ENCODE data around the gene TAF3.
"Not testable (repeated sequence)": the region's sequence is repeated elsewhere in the genome, so short reads cannot be mapped to it uniquely, and the experiment has no call there.

TAF3 gene

DNA sequence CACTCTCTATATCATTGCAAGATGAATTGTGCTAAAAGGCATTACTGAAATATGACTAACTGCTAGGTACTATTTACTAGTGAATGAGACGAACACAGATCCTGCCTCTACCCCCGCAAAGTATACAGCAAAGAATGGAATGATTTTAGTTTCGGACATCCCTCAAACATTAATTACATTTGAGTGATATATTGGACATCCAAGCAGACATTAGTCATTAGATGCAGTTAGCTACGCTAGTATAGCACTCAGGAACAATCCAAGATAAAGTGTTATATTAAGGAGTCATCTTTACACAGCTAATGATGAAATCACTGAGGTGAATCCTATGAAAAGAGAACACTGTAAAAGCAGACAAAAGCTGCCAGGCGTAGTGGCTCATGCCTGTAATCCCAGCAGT is 7.3 kb upstream of the TAF3 start:
- DNase-seq: no peak

- not testable (repeated sequence) for DNase-seq
These were observed 6.6 kb upstream of the TAF3 start for GRCh38 chr10:7811743-7812142.

DNA sequence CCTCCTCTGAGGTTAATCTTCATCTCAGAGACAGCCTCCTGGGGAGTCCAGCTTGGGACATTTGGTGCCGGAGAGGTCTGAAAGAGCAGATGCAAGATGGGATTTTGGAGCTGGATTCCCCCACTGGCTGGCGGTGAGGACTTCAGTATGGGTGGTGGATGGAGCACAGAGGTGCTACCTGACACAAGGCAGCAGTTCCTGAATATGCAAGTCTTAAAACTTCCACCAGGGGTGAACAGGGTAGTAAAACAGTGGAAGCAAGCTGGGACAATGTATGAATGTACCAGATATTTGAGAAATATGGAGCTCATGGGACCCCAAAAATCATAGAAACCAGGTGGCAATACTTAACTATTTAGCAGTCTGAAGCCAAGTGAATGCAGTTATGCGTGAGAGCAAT is 4.8 kb upstream of the TAF3 start:
- no peak for DNase-seq

DNA sequence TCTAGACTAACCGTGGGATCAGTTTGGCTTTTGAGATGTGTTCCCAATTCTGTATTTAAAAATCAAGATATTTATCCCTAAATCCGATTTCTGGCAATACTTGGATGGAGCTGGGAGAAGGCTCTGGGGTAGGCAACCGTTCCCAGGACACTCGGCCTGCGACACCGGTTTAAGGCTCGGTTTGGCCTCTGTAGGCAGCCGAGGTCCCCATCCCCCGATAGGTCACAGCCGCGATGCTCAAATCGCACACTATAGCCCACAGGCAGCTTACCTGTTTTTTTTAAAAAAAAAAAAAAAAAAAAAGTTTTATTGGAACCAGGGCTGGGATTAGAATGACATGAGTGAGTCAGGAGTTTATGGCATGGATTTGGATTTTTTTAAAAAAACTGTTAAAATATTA is 729 bp upstream of the TAF3 start:
- no peak for DNase-seq

- DNase-seq: no peak
These were observed 366 bp upstream of the TAF3 start for GRCh38 chr10:7817984-7818294.

GRCh38 chr10:7819121-7819460 is 786 bp downstream of the TAF3 start:
- DNase-seq: peak; percentile 2

DNA sequence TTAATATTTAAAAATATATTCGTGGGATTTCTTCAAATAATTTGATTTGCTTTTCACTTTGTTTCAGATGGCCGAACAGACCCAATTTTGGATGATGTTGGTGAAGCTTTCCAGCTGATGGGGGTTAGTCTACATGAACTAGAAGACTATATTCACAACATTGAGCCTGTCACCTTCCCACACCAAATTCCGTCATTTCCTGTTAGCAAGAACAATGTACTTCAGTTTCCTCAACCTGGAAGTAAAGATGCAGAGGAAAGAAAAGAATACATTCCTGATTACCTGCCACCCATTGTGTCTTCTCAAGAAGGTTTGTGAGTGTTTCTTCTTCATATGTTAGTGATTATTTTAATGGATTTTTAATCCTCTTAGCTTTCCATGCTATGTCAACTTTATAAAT is 5.9 kb downstream of the TAF3 start:
- DNase-seq: no peak

DNA sequence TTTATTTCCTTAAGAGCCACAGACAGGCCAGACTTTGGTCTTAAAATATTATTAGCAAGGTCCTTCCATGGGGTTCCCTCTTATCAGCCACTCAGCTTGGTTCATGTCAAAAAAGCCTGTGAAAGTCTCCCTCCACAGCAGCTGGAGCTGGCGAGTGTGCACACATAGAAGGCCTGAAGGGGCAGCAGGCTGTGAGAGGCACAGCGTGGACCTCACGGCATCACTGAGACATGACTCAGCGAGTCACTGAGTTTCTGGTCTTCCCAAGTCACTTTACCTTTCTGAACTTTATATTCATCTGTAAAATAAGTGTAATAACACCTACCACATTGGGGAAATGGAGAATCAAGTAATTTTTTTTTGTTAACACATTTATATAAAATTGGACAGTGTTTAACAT is 8.7 kb downstream of the TAF3 start:
- no peak for DNase-seq

DNA sequence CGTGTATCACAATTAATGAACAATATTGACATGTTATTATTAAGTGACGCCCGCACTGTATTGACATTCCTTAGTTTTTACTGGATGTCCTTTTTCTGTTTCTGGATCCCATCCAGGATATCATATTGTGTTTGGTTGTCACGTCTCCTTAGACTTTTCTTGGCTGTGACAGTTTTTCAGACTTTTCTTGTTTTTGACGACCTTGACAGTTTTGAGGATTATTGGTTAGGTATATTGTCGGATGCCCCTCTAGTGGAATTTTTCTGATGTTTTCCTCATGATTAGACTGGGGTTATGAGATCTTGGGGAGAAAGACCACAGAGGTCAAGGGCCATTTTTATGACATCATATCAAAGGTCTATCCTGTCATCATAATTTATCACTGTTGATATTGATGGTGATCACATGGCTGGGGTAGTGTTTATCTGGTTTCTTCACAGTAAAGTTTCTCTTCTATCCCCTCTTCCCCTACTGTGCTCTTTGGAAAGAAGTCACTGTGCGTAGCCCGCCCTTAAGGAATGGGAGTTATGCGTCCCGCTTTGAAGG is 11.1 kb downstream of the TAF3 start:
- no peak for DNase-seq

DNA sequence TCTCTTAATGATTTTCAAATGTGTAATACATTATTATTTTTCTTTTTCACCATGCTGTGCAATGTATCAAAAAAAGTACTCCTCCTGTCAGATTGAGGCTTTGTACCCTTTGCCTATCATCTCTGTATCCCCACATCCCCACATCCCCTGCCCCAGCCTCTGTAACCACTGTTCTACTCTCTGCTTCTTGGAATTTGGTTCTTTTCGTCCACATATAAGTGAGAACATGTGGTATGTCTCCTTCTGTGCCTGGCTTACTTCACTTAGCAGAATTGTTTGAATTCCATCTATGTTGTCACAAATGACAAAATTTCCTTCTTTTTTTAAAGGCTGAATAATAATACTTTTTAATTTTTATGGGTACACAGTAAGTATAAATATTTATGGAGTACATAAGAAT is 13.8 kb downstream of the TAF3 start:
- no peak for DNase-seq

- DNase-seq: no peak
These were observed 14.9 kb downstream of the TAF3 start for GRCh38 chr10:7833210-7833609.

- no peak for DNase-seq
These were observed 16.0 kb downstream of the TAF3 start for GRCh38 chr10:7834262-7834661.

DNA sequence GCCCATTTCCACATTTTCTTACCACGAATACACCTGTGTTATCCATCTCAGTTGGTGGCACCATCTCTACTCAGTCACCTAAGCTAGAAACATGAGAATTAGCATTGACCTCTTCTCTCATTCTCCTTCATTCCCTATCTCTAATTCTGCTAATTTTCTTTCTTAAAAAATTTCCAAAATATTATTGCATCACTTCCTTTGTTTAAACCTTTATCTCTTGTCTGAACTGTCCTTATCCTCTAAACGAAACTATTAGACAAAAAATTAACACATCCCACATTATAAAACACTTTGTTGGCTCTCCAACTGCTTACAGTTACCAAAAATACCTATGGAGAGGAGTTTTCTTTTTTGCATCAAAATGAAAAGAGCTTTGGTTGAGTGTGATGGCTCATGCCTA is 18.3 kb downstream of the TAF3 start:
- no peak for DNase-seq

DNA sequence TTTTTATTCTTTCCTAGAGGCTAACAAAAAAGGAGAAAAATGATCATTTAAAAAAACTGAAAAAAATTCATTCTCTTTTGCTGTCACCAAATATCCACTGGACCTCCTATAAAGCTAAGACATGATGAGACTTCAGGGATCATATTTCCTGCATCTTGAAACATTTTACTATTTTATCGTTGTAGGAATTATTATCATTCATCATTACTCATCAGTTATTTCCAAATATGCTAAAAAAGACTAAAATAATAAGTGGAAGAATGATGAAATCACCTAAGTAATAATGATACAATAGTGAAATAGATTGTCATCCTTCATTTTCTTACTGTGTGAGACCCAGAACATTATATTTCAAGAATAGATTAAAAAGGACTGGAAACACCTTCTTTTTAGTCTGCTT is 28.3 kb downstream of the TAF3 start:
- no peak for DNase-seq

DNA sequence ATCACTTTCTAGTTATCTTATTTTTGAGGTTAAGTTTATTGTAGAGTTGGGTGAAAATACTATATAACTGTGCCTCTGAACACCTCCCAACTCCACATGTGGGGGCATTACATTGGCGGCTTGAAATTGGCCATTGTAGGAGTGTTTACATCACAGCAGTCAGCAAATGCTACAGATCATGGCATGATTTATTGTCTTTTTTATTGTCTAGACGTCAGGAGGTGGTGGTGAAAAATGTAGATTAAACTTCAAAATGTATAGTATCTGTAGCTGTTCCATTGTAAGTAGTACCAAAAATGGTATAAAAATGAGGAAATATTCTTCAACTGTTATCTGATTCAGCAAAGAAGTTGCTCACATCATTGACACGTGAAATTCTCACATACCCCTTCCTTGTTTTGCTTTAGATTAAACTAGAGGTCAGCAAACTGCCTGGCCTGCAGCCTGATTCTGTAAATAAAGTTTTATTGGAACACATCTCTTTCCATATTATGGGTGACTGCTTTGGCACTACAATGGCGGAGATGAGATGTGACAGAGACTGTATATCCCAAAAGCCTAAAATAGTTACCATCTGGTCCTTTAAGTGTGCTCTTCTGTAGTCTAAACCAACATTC is 35.0 kb downstream of the TAF3 start:
- DNase-seq: no peak

GRCh38 chr10:7853890-7854289 is 35.6 kb downstream of the TAF3 start:
- no peak for DNase-seq

- DNase-seq: no peak
These were observed 36.9 kb downstream of the TAF3 start for GRCh38 chr10:7855205-7855604.

DNA sequence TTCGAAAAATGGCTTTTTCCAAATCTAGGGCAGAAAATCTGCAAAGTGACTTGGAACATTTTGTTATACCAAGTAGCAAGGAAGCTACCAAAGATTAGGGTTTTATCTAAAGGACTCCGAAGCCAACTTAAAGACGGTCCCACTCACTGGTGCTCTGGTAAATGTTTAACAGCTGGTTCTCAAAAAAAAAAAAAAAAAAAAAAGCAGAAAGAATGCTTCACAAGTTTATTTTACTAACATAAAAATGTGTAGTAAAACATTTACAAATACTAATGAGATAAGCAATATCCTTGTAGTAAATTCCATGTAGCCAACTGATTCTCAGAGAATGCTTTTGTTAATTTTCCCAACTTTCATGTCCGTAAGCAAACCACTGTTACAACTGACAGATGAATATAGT is 38.4 kb downstream of the TAF3 start:
- no peak for DNase-seq

DNA sequence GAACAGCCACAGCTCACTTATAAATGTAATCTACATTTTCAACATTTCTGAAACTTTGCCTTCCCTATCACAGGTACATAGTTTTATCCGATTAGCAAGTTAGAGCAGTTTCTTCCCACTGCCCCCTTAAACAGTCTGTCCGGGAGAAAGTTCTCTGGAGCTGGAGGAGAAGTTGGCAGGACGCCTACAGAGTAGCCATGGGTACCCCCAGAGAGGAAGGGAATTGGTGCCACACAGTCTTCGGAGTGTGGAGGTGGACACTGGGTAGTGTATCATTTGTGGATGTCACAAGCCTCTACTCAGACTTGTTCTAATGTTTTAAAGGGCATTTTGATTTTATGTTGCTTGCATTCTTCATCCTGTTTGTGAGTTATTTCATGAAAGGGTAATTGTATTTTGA is 39.0 kb downstream of the TAF3 start:
- no peak for DNase-seq

DNA sequence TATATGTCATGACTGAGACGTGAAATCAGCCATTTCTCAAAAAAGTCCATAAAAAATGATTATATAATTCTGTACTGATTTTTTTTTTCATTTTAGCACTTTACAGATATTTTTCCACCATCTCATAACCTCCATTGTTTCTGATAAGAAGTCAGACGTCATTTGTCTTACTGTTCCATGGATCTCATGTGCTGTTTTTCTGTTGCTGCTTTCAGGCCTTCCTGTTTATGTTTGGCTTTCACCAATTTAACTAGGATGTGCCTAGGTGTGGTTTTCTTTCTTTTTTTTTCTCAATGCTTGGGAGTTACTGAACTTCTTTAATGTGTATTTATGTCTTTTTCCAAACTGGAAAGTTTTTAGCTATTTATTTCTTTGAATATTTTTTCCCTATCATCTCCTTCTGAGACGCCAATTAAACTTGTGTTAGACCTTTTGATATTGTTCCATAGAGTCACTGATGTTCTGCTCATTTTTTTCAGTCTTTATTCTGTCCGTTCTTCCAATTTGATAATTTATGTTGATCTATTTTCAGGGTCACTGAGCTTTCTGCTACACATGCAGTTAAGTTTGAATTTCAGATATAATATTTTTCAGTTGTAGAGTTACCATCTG is 43.3 kb downstream of the TAF3 start:
- no peak for DNase-seq

GRCh38 chr10:7862121-7862514 is 43.8 kb downstream of the TAF3 start:
- no peak for DNase-seq

GRCh38 chr10:7866176-7866575 is 47.9 kb downstream of the TAF3 start:
- no peak for DNase-seq

GRCh38 chr10:7872041-7872442 is 53.7 kb downstream of the TAF3 start:
- peak; percentile 34 for DNase-seq

DNA sequence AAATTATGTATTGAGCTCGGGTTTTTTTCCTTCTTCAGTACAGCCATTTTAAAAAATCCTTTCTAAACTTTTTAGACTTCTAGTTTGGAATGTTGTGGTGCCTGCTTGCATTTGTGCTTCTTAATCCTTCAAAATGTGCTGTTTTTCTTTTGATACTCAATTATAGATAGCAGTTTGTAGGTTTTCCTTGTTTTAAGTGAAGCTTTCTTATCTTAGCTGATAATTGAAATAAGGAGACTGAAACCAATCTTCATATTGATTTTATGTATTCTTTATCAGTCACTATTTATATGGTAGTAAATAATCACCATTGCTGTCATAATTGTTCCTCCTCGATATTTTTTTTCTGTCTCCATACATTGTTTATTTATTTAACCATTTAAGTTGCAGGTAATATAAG is 56.6 kb downstream of the TAF3 start:
- no peak for DNase-seq

GRCh38 chr10:7876541-7877127 is 58.3 kb downstream of the TAF3 start:
- DNase-seq: no peak

Measured in NCI-H2171 treated with DMSO at 0.1 percent for 48 hours (cell line).